ENCODE results near the gene NELFCD.

DNA sequence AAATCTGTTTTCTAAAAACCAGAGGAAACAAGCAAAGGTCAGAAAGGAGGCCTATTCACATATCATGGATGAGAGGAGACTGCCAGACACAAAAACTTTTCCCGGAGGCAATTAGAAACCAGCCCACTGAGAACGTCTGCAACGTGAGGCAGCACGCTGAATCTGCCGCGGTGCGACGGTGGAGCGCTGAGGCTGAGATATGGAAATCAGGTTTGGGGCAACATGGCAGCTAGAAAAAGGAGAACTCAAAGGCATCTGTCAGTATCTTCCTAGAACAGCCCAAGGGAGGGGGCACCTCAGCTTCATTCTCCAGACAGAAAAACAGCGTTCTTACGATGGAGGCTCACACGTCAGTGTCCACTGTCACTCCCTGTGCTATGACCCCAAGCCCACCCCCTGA lies 56.3 kb downstream of the NELFCD start:
- TF ChIP-seq, protein P1, sequence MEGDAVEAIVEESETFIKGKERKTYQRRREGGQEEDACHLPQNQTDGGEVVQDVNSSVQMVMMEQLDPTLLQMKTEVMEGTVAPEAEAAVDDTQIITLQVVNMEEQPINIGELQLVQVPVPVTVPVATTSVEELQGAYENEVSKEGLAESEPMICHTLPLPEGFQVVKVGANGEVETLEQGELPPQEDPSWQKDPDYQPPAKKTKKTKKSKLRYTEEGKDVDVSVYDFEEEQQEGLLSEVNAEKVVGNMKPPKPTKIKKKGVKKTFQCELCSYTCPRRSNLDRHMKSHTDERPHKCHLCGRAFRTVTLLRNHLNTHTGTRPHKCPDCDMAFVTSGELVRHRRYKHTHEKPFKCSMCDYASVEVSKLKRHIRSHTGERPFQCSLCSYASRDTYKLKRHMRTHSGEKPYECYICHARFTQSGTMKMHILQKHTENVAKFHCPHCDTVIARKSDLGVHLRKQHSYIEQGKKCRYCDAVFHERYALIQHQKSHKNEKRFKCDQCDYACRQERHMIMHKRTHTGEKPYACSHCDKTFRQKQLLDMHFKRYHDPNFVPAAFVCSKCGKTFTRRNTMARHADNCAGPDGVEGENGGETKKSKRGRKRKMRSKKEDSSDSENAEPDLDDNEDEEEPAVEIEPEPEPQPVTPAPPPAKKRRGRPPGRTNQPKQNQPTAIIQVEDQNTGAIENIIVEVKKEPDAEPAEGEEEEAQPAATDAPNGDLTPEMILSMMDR (IDR thresholded peaks at IDR 0.05): no peak
- TF ChIP-seq EZH2 (IDR thresholded peaks at IDR 0.05; ENCODE audit: borderline replicate concordance, insufficient read depth, low read depth, low read length, poor library complexity, severe bottlenecking): no peak
